Breast epithelium (tissue), 3 donors: Measurements from ENCODE around the gene SLC12A2.

Experiments
- POLR2A ChIP-seq: fragments of 450-650 bp; IDR thresholded peaks from one replicate; pipeline ENCODE4 v1.6.1; 2016; ENCODE audit warnings: antibody characterized with exemption, mild to moderate bottlenecking, moderate library complexity
- POLR2AphosphoS5 ChIP-seq, 3 donors: sonication (generic); formaldehyde crosslinking; IDR thresholded peaks; one replicate each; pipeline ENCODE4 v1.6.1; 2017; ENCODE audit warnings: antibody characterized with exemption in 3 of 3
- TF ChIP-seq, protein P1 (sequence below), 3 donors: fragments of 450-650 bp; IDR thresholded peaks; one replicate each; pipeline ENCODE4 v1.5.1; 2016 to 2017; ENCODE audit warnings: antibody characterized with exemption in 3 of 3, mild to moderate bottlenecking in 3 of 3, moderate library complexity in 3 of 3

DNA sequence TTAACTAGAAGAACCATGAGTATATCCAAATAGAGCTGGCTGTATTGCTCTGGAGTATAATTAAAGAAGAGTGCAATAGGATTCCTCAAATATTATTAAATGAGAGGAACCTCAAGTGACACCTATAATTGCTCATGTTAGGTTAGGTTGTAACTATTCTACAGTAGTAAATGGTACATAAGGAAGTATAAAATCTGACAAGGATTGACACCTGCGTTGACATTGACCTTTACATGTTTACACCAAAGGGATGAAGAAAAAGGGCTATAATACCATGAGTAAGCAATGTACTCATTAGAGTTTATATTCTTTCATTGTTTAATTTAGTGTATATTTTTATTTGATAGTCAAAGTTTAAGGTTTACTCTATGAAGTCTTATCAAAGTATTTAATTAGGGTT, 48.9 kb downstream of the SLC12A2 start:
- TF ChIP-seq, protein P1, sequence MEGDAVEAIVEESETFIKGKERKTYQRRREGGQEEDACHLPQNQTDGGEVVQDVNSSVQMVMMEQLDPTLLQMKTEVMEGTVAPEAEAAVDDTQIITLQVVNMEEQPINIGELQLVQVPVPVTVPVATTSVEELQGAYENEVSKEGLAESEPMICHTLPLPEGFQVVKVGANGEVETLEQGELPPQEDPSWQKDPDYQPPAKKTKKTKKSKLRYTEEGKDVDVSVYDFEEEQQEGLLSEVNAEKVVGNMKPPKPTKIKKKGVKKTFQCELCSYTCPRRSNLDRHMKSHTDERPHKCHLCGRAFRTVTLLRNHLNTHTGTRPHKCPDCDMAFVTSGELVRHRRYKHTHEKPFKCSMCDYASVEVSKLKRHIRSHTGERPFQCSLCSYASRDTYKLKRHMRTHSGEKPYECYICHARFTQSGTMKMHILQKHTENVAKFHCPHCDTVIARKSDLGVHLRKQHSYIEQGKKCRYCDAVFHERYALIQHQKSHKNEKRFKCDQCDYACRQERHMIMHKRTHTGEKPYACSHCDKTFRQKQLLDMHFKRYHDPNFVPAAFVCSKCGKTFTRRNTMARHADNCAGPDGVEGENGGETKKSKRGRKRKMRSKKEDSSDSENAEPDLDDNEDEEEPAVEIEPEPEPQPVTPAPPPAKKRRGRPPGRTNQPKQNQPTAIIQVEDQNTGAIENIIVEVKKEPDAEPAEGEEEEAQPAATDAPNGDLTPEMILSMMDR (IDR thresholded peaks at IDR 0.05), result no peak
- no peak for TF ChIP-seq POLR2A
- no peak for TF ChIP-seq POLR2AphosphoS5 (IDR thresholded peaks at IDR 0.05)
